A673 (cell line): ENCODE data around the gene C16orf74.

ENCODE experiments used
- CTCF ChIP-seq: fragments of 300-800, 200-600 bp; sonication (generic); conservative IDR thresholded peaks from 2 replicates; pipeline ENCODE4 v1.5.1; 2017; ENCODE audit warnings: low read depth, mild to moderate bottlenecking, antibody characterized with exemption, low read length, moderate library complexity, mixed read lengths
- EZH2 ChIP-seq: fragments of 200-600 bp; sonication (generic); IDR thresholded peaks from 2 replicates; pipeline ENCODE4 v1.6.1; 2017; ENCODE audit warnings: borderline replicate concordance, low read depth, mild to moderate bottlenecking, mixed read lengths, antibody characterized with exemption, low read length; ENCODE audit not compliant: poor library complexity, severe bottlenecking

DNA sequence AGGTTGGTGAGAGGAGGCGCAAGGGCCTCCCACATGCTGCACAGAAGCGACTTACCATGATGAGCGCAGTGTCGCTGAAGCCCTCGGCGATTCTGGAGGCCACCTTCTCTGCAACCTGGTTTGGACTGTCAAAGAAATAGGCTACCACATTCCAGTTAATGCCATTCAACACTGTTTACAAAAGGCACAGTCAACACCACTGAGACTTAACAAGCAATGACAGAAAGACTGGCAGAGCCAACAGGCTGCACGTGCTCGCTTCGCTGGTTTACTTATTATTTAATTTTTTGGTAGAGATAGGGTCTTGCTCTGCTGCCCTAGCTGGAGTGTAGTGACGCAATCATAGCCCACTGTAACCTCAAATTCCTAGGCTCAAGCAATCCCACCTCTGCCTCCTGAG is 30.3 kb upstream of the C16orf74 start:
- TF ChIP-seq CTCF (no peak), EZH2 (no peak)
